Gastrocnemius medialis (tissue), 4 donors: ENCODE measurements around the gene HOXA9. TPM values are rescaled to one million over a fixed set of nuclear protein-coding genes. Genes with fewer than 3 reads are reported as not detected.

Experiments used
- ATAC-seq, 2 donors: fragments of 150-250 bp; one replicate each; pipeline ENCODE4 v1.9.1; 2016
- DNase-seq, 2 donors: peaks; one replicate each; pipeline ENCODE4 v3.0.0-alpha.2; 2019
- H3K27ac ChIP-seq, 4 donors: fragments of 200-600 bp; sonication (generic); 1 replicate in 1 of 4; 2 replicates in 3 of 4; pipeline ENCODE4 v1.5.1; 2016 to 2018; ENCODE audit warnings: mild to moderate bottlenecking in 2 of 4, moderate library complexity in 1 of 4
- H3K27me3 ChIP-seq, 3 donors: fragments of 200-600 bp; sonication (generic) in 2 of 3; 1 replicate in 1 of 3; 2 replicates in 2 of 3; pipeline versions ENCODE4 v1.5.1 to v1.6.0; 2016 to 2019; ENCODE audit warnings: mild to moderate bottlenecking in 1 of 3, moderate library complexity in 1 of 3
- H3K36me3 ChIP-seq, 2 donors: fragments of 200-600 bp; sonication (generic) in 1 of 2; one replicate each; pipeline ENCODE4 v1.5.1; 2017 to 2018
- H3K4me1 ChIP-seq, 2 donors: fragments of 200-600 bp; sonication (generic) in 1 of 2; one replicate each; pipeline ENCODE4 v1.5.1; 2016 to 2017; ENCODE audit warnings: mild to moderate bottlenecking in 2 of 2
- H3K4me3 ChIP-seq, 4 donors: fragments of 200-600 bp; sonication (generic) in 3 of 4; 1 replicate in 1 of 4; 2 replicates in 3 of 4; pipeline ENCODE4 v1.5.1; 2016 to 2019; ENCODE audit warnings: mild to moderate bottlenecking in 2 of 4
- H3K9me3 ChIP-seq, 3 donors: fragments of 200-600 bp; sonication (generic) in 2 of 3; 1 replicate in 1 of 3; 2 replicates in 2 of 3; pipeline ENCODE4 v1.5.1; 2016 to 2019
- CTCF ChIP-seq, 5 experiments: fragments of 450-650 bp in 3 of 5; fragments of 200-600 bp in 2 of 5; sonication (generic) in 2 of 5; IDR thresholded peaks in 4 of 5; conservative IDR thresholded peaks in 1 of 5; 1 replicate in 4 of 5; 2 replicates in 1 of 5; pipeline ENCODE4 v1.5.1; 2016 to 2019; ENCODE audit warnings: antibody characterized with exemption in 5 of 5, mild to moderate bottlenecking in 3 of 5, moderate library complexity in 3 of 5
- POLR2A ChIP-seq, 2 donors: fragments of 450-650 bp; IDR thresholded peaks; one replicate each; pipeline ENCODE4 v1.6.1; 2017; ENCODE audit warnings: antibody characterized with exemption in 2 of 2, mild to moderate bottlenecking in 2 of 2, moderate library complexity in 2 of 2
- in situ Hi-C, 4 donors: fragments of 200-750 bp; cut with MboI; loops; one replicate each; pipeline versions ENCODE4 v1.15.0 to v1.8.0; 2017; ENCODE audit warnings: low sequenced_read_pairs in 4 of 4
- intact Hi-C: fragments of 100-400 bp; cut with DNase I; formaldehyde crosslinking; loops from one replicate; pipeline ENCODE4 v1.15.1; 2023; ENCODE audit warnings: low total_unique reads
- total RNA-seq, 4 donors: library from RNA; depleted of rRNA; stranded (reverse); fragments of >200 nt; gene quantifications; one replicate each; pipeline versions ENCODE4 v1.1.0 to v1.2.3, GENCODE V29; 2016

Gene HOXA9
- total RNA-seq, 4 donors from 2014 or later, result 18.9 to 30.3 (median 19.5) TPM

- Histone ChIP-seq H3K9me3 (no peaks in the 10 kb centered on the region), H3K27ac (peak overlapping the region; percentile 90 to 99 (median 95)), H3K27me3 (peaks cover 0 to 3% (median under 1%) of the 10 kb centered on the region in 3 donors), H3K4me3 (peak overlapping the region; percentile 47 to 56 (median 52)), H3K36me3 (no peaks in the 10 kb centered on the region), H3K4me1 (peaks cover 42 to 63% of the 10 kb centered on the region in 2 donors)
- TF ChIP-seq CTCF (IDR thresholded peaks at IDR 0.05 in 4 of 5, conservative IDR thresholded peaks at IDR 0.05 in 1 of 5), result no peak
- TF ChIP-seq POLR2A (IDR thresholded peaks at IDR 0.05), result no peak
- in situ Hi-C loops (loop anchor here in 3 of 4 donors (10.0 to 25.0 kb wide), 5 partner anchors 909 to 1416 kb away; partner anchors contain the start of gene CREB5 (in 1 of the 3)), intact Hi-C loops (loop anchor here (10.0 kb wide), 1 partner anchor 1503 kb away; no protein-coding TSS in a partner anchor)
- no peak for ATAC-seq
- DNase-seq, result peak in 1 of 2 donors; percentile 11
Observed at GRCh38 chr7:27177795-27178320, 12.5 kb upstream of the HOXA9 start.

GRCh38 chr7:27176962-27177794 lies 11.8 kb upstream of the HOXA9 start:
- Histone ChIP-seq H3K4me1 (peaks cover 35 to 56% of the 10 kb centered on the region in 2 donors), H3K27me3 (no peaks in the 10 kb centered on the region)
- in situ Hi-C loops, result loop anchor here in 3 of 4 donors (10.0 to 25.0 kb wide), 5 partner anchors 910 to 1415 kb away; partner anchors contain the start of gene CREB5 (in 1 of the 3)

GRCh38 chr7:27176524-27176845 lies 11.1 kb upstream of the HOXA9 start:
- ATAC-seq (no peak), DNase-seq (no peak)
- no peaks in the 10 kb centered on the region for H3K36me3 ChIP-seq
- peak overlapping the region; percentile 39 to 84 (median 63) for H3K4me3 ChIP-seq
- intact Hi-C loops, result loop anchor here (10.0 kb wide), 1 partner anchor 1502 kb away; no protein-coding TSS in a partner anchor
- H3K4me1 ChIP-seq, result peaks cover 34 to 51% of the 10 kb centered on the region in 2 donors
- H3K9me3 ChIP-seq, result no peaks in the 10 kb centered on the region
- in situ Hi-C loops, result loop anchor here in 3 of 4 donors (10.0 to 25.0 kb wide), 5 partner anchors 911 to 1414 kb away; partner anchors contain the start of gene CREB5 (in 1 of the 3)
- H3K27ac ChIP-seq, result peak overlapping the region; percentile 90 to 99 (median 95)
- no peaks in the 10 kb centered on the region for H3K27me3 ChIP-seq
- TF ChIP-seq CTCF (IDR thresholded peaks at IDR 0.05 in 4 of 5, conservative IDR thresholded peaks at IDR 0.05 in 1 of 5) (no peak), POLR2A (IDR thresholded peaks at IDR 0.05) (no peak)

More at GRCh38 chr7:27176962-27177794, 11.8 kb upstream of the HOXA9 start:
- intact Hi-C loops, result loop anchor here (10.0 kb wide), 1 partner anchor 1502 kb away; no protein-coding TSS in a partner anchor
- Histone ChIP-seq H3K36me3 (no peaks in the 10 kb centered on the region), H3K9me3 (no peaks in the 10 kb centered on the region), H3K27ac (peak overlapping the region; percentile 90 to 99 (median 95)), H3K4me3 (peak overlapping the region; percentile 47 to 56 (median 52))
- TF ChIP-seq POLR2A (IDR thresholded peaks at IDR 0.05) (peak in 1 of 2 donors; percentile 53), CTCF (IDR thresholded peaks at IDR 0.05 in 4 of 5, conservative IDR thresholded peaks at IDR 0.05 in 1 of 5) (no peak)
- peak; percentile 21 to 70 for DNase-seq
- ATAC-seq, result peak in 1 of 2 donors; percentile 1

- peak; percentile 4 to 53 for DNase-seq
- intact Hi-C loops, result loop anchor here (10.0 kb wide), 1 partner anchor 1501 kb away; no protein-coding TSS in a partner anchor
- H3K4me3 ChIP-seq, result peak overlapping the region; percentile 39 to 84 (median 63)
Observed at GRCh38 chr7:27175626-27176523, 10.5 kb upstream of the HOXA9 start.

More at GRCh38 chr7:27175626-27176523, 10.5 kb upstream of the HOXA9 start:
- no peak for TF ChIP-seq CTCF (IDR thresholded peaks at IDR 0.05 in 4 of 5, conservative IDR thresholded peaks at IDR 0.05 in 1 of 5)
- TF ChIP-seq POLR2A (IDR thresholded peaks at IDR 0.05), result no peak
- Histone ChIP-seq H3K27me3 (no peaks in the 10 kb centered on the region), H3K9me3 (no peaks in the 10 kb centered on the region), H3K4me1 (peaks cover 33 to 56% of the 10 kb centered on the region in 2 donors), H3K27ac (peak overlapping the region; percentile 90 to 99 (median 95)), H3K36me3 (no peaks in the 10 kb centered on the region)
- in situ Hi-C loops, result loop anchor here in 3 of 4 donors (10.0 to 25.0 kb wide), 5 partner anchors 911 to 1414 kb away; partner anchors contain the start of gene CREB5 (in 1 of the 3)
- no peak for ATAC-seq
